ENCODE measurements around the gene LFNG.

The LFNG gene

GRCh38 chr7:2519119-2519930 lies at the start of gene LFNG:
TSS of gene LFNG (plus strand) at chr7:2519774. CDS start at chr7:2519862, 88 bp downstream.
- peak; percentile 72 for DNase-seq (ENCODE audit: low read depth)

- no peak for DNase-seq (ENCODE audit: low read depth)
Observed at GRCh38 chr7:2470204-2471021, 49.2 kb upstream of the LFNG start.

GRCh38 chr7:2471022-2471329 lies 48.6 kb upstream of the LFNG start:
- no peak for DNase-seq (ENCODE audit: low read depth)

- no peak for DNase-seq (ENCODE audit: low read depth)
Observed at GRCh38 chr7:2471396-2471795, 48.2 kb upstream of the LFNG start.

GRCh38 chr7:2472739-2473138 lies 46.8 kb upstream of the LFNG start:
- no peak for DNase-seq (ENCODE audit: low read depth)

GRCh38 chr7:2473496-2474180 lies 45.9 kb upstream of the LFNG start:
- no peak for DNase-seq (ENCODE audit: low read depth)

GRCh38 chr7:2474224-2474623 lies 45.4 kb upstream of the LFNG start:
- DNase-seq (ENCODE audit: low read depth): no peak

- DNase-seq (ENCODE audit: low read depth): no peak
Observed at GRCh38 chr7:2474813-2475677, 44.5 kb upstream of the LFNG start.

- no peak for DNase-seq (ENCODE audit: low read depth)
Observed at GRCh38 chr7:2475678-2476015, 43.9 kb upstream of the LFNG start.

- DNase-seq (ENCODE audit: low read depth): no peak
Observed at GRCh38 chr7:2476298-2476697, 43.3 kb upstream of the LFNG start, which contains the start of gene GRIFIN. TSS of gene GRIFIN (minus strand) at chr7:2476398. CDS start at chr7:2476383, 15 bp downstream.

- DNase-seq (ENCODE audit: low read depth): no peak
Observed at GRCh38 chr7:2476776-2477446, 42.7 kb upstream of the LFNG start.

- peak; percentile 51 for DNase-seq (ENCODE audit: low read depth)
Observed at GRCh38 chr7:2477447-2478398, 41.9 kb upstream of the LFNG start.

- DNase-seq (ENCODE audit: low read depth): no peak
Observed at GRCh38 chr7:2478399-2478785, 41.2 kb upstream of the LFNG start.

- no peak for DNase-seq (ENCODE audit: low read depth)
Observed at GRCh38 chr7:2478800-2479199, 40.8 kb upstream of the LFNG start.

- DNase-seq (ENCODE audit: low read depth): no peak
Observed at GRCh38 chr7:2479276-2480069, 40.1 kb upstream of the LFNG start.

- no peak for DNase-seq (ENCODE audit: low read depth)
Observed at GRCh38 chr7:2480070-2480408, 39.5 kb upstream of the LFNG start.

GRCh38 chr7:2481195-2481594 lies 38.4 kb upstream of the LFNG start:
- no peak for DNase-seq (ENCODE audit: low read depth)

GRCh38 chr7:2482725-2483451 lies 36.7 kb upstream of the LFNG start:
- no peak for DNase-seq (ENCODE audit: low read depth)

- no peak for DNase-seq (ENCODE audit: low read depth)
Observed at GRCh38 chr7:2483494-2483893, 36.1 kb upstream of the LFNG start.

All from activated gamma-delta T cell treated with anti-CD3 and anti-CD28 coated beads, Interleukin-2, amount 50 U/mL, for 16 hours (primary cell).